Vagina (tissue), 2 donors: Measurements from ENCODE around the gene ACSS2. TPM values are rescaled to one million over a fixed set of nuclear protein-coding genes. Genes with fewer than 3 reads are reported as not detected.

Experiments
- DNase-seq, 2 donors: peaks; one replicate each; pipeline ENCODE4 v3.0.0-alpha.2; 2017; ENCODE audit errors: extremely low spot score in 2 of 2
- H3K27ac ChIP-seq: fragments of 200-600 bp; sonication (generic); one replicate; pipeline ENCODE4 v1.5.1; 2019
- H3K27me3 ChIP-seq: fragments of 200-600 bp; sonication (generic); one replicate; pipeline ENCODE4 v1.5.1; 2019
- H3K36me3 ChIP-seq, 2 donors: fragments of 200-600 bp; sonication (generic); one replicate each; pipeline ENCODE4 v1.5.1; 2017 to 2019
- H3K4me1 ChIP-seq: fragments of 200-600 bp; sonication (generic); one replicate; pipeline ENCODE4 v1.5.1; 2019
- H3K4me3 ChIP-seq, 2 donors: fragments of 200-600 bp; sonication (generic); 1 replicate in 1 of 2; 2 replicates in 1 of 2; pipeline ENCODE4 v1.5.1; 2016 to 2019
- H3K9me3 ChIP-seq: fragments of 200-600 bp; sonication (generic); one replicate; pipeline ENCODE4 v1.5.1; 2019
- POLR2A ChIP-seq, 2 donors: fragments of 450-650 bp; IDR thresholded peaks; one replicate each; pipeline ENCODE4 v1.6.1; 2017; ENCODE audit warnings: antibody characterized with exemption in 2 of 2, mild to moderate bottlenecking in 2 of 2, moderate library complexity in 2 of 2
- POLR2AphosphoS5 ChIP-seq, 2 donors: sonication (generic); formaldehyde crosslinking; IDR thresholded peaks; one replicate each; pipeline ENCODE4 v1.9.0; 2017; ENCODE audit warnings: antibody characterized with exemption in 2 of 2, mild to moderate bottlenecking in 2 of 2, low read depth in 1 of 2; ENCODE audit not compliant: insufficient read depth in 1 of 2
- intact Hi-C: fragments of 100-400 bp; cut with DNase I; formaldehyde crosslinking; loops from one replicate; pipeline ENCODE4 v1.15.1; 2023
- total RNA-seq: library from RNA; depleted of rRNA; stranded (reverse); fragments of >200 nt; gene quantifications from one replicate; pipeline ENCODE4 v1.2.3, GENCODE V29; 2016
- TF ChIP-seq, protein P1 (sequence below), 3 experiments: fragments of 450-650 bp in 2 of 3; fragments of 200-600 bp in 1 of 3; sonication (generic) in 1 of 3; IDR thresholded peaks; one replicate each; pipeline ENCODE4 v1.5.1; 2017 to 2019; ENCODE audit warnings: antibody characterized with exemption in 3 of 3, mild to moderate bottlenecking in 2 of 3, moderate library complexity in 2 of 3

Gene ACSS2
- total RNA-seq, 1 donor from 2014 or later = 56.2 TPM

DNA sequence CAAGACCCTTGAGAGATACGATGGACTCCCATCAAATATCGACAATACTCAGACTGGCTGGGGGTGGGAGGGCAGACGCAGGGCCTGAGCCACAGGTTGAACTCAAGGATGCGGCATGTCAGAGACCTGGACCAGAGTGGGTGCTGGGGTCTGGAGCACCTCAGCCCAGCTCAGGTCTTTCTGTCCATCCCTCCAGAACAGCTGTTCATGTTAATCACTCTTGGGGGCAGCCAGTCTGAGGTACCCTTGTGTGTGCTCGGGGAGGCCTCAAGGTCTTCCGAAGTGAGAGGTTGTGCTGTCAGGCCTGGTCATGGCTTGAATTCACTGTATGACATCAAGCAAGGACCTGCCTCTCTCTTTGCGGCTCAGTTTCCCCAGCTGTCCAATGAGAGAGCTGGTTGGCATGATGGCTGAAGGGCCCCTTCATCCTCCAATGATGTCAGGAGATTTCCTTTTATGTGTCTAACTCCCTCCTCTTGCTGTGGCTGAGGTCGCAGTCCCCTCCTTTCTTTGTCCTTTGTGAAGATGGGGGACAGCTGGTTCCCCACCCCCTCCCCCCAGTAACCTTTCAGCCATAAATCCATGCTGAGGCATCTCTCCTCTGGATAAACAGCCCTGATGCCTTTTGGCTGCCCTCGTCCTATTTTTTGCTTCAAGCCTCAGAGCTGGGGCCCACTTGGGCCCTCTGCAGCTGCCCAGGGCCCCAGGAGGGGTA, 94.6 kb downstream of the ACSS2 start:
- no peak overlapping the region for H3K27ac ChIP-seq
- no peaks in the 10 kb centered on the region for H3K9me3 ChIP-seq
- TF ChIP-seq, protein P1, sequence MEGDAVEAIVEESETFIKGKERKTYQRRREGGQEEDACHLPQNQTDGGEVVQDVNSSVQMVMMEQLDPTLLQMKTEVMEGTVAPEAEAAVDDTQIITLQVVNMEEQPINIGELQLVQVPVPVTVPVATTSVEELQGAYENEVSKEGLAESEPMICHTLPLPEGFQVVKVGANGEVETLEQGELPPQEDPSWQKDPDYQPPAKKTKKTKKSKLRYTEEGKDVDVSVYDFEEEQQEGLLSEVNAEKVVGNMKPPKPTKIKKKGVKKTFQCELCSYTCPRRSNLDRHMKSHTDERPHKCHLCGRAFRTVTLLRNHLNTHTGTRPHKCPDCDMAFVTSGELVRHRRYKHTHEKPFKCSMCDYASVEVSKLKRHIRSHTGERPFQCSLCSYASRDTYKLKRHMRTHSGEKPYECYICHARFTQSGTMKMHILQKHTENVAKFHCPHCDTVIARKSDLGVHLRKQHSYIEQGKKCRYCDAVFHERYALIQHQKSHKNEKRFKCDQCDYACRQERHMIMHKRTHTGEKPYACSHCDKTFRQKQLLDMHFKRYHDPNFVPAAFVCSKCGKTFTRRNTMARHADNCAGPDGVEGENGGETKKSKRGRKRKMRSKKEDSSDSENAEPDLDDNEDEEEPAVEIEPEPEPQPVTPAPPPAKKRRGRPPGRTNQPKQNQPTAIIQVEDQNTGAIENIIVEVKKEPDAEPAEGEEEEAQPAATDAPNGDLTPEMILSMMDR (IDR thresholded peaks at IDR 0.05) = no peak
- TF ChIP-seq POLR2AphosphoS5 (IDR thresholded peaks at IDR 0.05; ENCODE audit: insufficient read depth in 1 of 2, low read depth in 1 of 2) = no peak
- TF ChIP-seq POLR2A (IDR thresholded peaks at IDR 0.05) = no peak
- H3K36me3 ChIP-seq = no peaks in the 10 kb centered on the region
- DNase-seq = no peak
- H3K4me1 ChIP-seq = no peaks in the 10 kb centered on the region
- no peak overlapping the region for H3K4me3 ChIP-seq
- intact Hi-C loops = no loop called here
- H3K27me3 ChIP-seq = no peaks in the 10 kb centered on the region

DNA sequence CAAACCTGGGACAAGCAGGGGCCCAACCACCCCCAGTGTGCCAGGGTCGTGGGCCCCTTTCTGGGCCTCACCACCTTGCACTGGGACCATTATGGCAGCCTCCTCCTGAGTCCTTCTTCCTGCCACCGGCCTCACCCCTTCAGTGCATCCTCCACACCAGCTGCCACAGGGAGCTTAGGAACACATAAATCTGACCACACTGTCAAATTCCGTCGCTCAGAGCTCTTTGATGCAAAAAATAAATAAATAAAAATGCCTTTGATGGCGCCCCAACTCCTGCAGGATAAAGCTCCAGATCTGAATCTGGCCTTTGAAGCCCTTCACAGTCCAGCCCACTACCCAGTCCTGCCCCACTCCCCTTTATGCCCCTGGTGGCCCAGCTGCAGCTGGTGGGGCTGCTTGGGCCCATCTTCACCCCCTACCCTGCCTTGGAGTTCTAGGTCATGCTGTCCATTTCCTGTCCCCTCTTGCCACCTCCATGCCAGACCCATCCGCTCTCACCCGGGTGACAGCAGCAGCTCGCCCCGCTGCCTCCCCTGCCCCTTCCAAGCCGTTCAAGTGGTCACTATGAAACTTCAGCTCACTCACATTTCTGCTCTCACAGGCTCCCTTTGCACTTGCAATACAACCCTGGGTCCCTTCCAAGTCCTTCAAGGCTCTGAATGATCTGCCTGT, 95.3 kb downstream of the ACSS2 start:
- H3K27ac ChIP-seq = no peak overlapping the region
- H3K27me3 ChIP-seq = no peaks in the 10 kb centered on the region
- H3K9me3 ChIP-seq = no peaks in the 10 kb centered on the region
- no peaks in the 10 kb centered on the region for H3K4me1 ChIP-seq
- H3K4me3 ChIP-seq = no peak overlapping the region
- TF ChIP-seq POLR2A (IDR thresholded peaks at IDR 0.05) = no peak
- TF ChIP-seq, protein P1 (IDR thresholded peaks at IDR 0.05) = no peak
- TF ChIP-seq POLR2AphosphoS5 (IDR thresholded peaks at IDR 0.05; ENCODE audit: insufficient read depth in 1 of 2, low read depth in 1 of 2) = no peak
- no peak for DNase-seq
- intact Hi-C loops = no loop called here
- no peaks in the 10 kb centered on the region for H3K36me3 ChIP-seq

DNA sequence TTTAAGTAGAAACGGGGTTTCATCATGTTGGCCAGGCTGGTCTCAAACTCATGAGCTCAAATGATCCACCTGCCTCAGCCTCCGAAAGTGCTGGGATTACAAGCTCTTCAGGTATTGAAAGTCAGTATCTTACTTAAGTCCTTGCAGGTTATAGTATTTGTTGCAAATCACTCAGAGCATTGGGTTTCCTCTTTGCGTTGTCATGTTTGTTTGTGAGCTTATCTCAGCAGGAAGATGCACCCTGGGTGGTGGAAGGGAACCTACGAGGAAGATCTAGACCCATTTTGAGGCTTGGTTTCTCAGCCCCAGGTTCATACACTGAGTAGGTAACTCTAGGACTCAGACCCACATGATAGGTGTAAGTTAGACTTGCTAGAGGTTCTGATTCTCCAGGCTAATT, 97.8 kb downstream of the ACSS2 start:
- no peak for DNase-seq
- no peaks in the 10 kb centered on the region for H3K9me3 ChIP-seq
- H3K36me3 ChIP-seq = no peaks in the 10 kb centered on the region
- H3K27ac ChIP-seq = no peak overlapping the region
- H3K27me3 ChIP-seq = no peaks in the 10 kb centered on the region
- intact Hi-C loops = no loop called here
- no peaks in the 10 kb centered on the region for H3K4me1 ChIP-seq
- no peak for TF ChIP-seq POLR2AphosphoS5 (IDR thresholded peaks at IDR 0.05; ENCODE audit: insufficient read depth in 1 of 2, low read depth in 1 of 2)
- TF ChIP-seq, protein P1 (IDR thresholded peaks at IDR 0.05) = no peak
- TF ChIP-seq POLR2A (IDR thresholded peaks at IDR 0.05) = no peak
- no peak overlapping the region for H3K4me3 ChIP-seq

DNA sequence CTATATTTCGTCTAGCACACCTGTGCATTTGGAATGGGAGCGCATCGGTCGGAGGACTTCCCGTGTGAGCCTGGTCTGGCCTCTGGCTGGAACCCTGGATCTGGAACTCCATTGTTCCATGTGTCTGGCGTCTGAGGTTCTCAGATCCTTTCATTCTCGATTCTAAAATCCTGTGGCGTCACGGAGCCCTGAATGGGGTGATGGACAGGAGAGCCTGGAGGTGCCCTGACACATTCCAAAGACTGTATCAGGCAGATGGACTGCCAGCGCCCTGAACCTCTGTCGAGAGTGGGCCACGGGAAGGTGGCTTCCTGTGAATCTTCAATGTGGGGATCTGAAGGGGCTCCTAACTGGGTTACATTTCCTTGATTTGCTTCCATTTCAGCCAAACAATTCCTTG, 99.9 kb downstream of the ACSS2 start:
- no peaks in the 10 kb centered on the region for H3K4me1 ChIP-seq
- no peaks in the 10 kb centered on the region for H3K36me3 ChIP-seq
- H3K27ac ChIP-seq = no peak overlapping the region
- no peak overlapping the region for H3K4me3 ChIP-seq
- H3K9me3 ChIP-seq = no peaks in the 10 kb centered on the region
- TF ChIP-seq POLR2A (IDR thresholded peaks at IDR 0.05) (no peak), POLR2AphosphoS5 (IDR thresholded peaks at IDR 0.05; ENCODE audit: insufficient read depth in 1 of 2, low read depth in 1 of 2) (no peak)
- TF ChIP-seq, protein P1 (IDR thresholded peaks at IDR 0.05) = no peak
- intact Hi-C loops = no loop called here
- H3K27me3 ChIP-seq = no peaks in the 10 kb centered on the region
- DNase-seq = no peak

Other genes starting within 250 kb of the ACSS2 start
- 12.3 TPM for gene PIGU, start 199.5 kb upstream of the ACSS2 start, total RNA-seq
- gene TP53INP2, start 172.3 kb upstream of the ACSS2 start, total RNA-seq = 14.5 TPM
- 19.2 TPM for gene NCOA6, start 51.0 kb upstream of the ACSS2 start, total RNA-seq
- gene GGT7, start 3.8 kb upstream of the ACSS2 start, total RNA-seq = 18.9 TPM
- 47.9 TPM for gene GSS, start 79.2 kb downstream of the ACSS2 start, total RNA-seq
- under 0.01 TPM for gene MYH7B, start 79.3 kb downstream of the ACSS2 start, total RNA-seq
- gene TRPC4AP, start 216.2 kb downstream of the ACSS2 start, total RNA-seq = 61.9 TPM